ENCODE results near the gene REG1B. TPM values are rescaled to one million over a fixed set of nuclear protein-coding genes. Genes with fewer than 3 reads are reported as not detected.

REG1B gene
- total RNA-seq, 4 donors from 2014 or later: not detected

Other genes with a start within 250 kb of the REG1B start
- not detected for gene REG3G, start 62.3 kb downstream of the REG1B start, total RNA-seq
- under 1 TPM in 1 of 4 donors, not detected in 3; 0.45 TPM for gene REG1A, start 32.5 kb upstream of the REG1B start, total RNA-seq
- not detected for gene REG3A, start 71.8 kb upstream of the REG1B start, total RNA-seq